ENCODE measurements around the gene UBXN10. TPM values are rescaled to one million over a fixed set of nuclear protein-coding genes. Genes with fewer than 3 reads are reported as not detected.

Gene UBXN10
- total RNA-seq, 4 donors from 2014 or later = 0.16 to 0.68 (median 0.52) TPM

GRCh38 chr1:20202166-20202565, 16.3 kb downstream of the UBXN10 start:
- no peak for TF ChIP-seq CTCF (IDR thresholded peaks at IDR 0.05; ENCODE audit: low read depth)

- TF ChIP-seq CTCF (IDR thresholded peaks at IDR 0.05; ENCODE audit: low read depth) = no peak
Observed at GRCh38 chr1:20207546-20207945, 21.6 kb downstream of the UBXN10 start.

GRCh38 chr1:20209471-20209870, 23.6 kb downstream of the UBXN10 start:
- no peak for TF ChIP-seq CTCF (IDR thresholded peaks at IDR 0.05; ENCODE audit: low read depth)

- no peak for TF ChIP-seq CTCF (IDR thresholded peaks at IDR 0.05; ENCODE audit: low read depth)
Observed at GRCh38 chr1:20210736-20211460, 25.0 kb downstream of the UBXN10 start.

GRCh38 chr1:20211511-20211931, 25.6 kb downstream of the UBXN10 start:
- TF ChIP-seq CTCF (IDR thresholded peaks at IDR 0.05; ENCODE audit: low read depth) = no peak

- no peak for TF ChIP-seq CTCF (IDR thresholded peaks at IDR 0.05; ENCODE audit: low read depth)
Observed at GRCh38 chr1:20212085-20212684, 26.3 kb downstream of the UBXN10 start.

GRCh38 chr1:20212685-20213331, 26.9 kb downstream of the UBXN10 start:
- TF ChIP-seq CTCF (IDR thresholded peaks at IDR 0.05; ENCODE audit: low read depth) = no peak

Measured in subcutaneous adipose tissue (tissue), 4 donors.